GM21360 (cell line): Measurements from ENCODE around the gene C12orf75.
A peak's percentile ranks its signal among the peaks of the same experiment; 100 is the strongest.
"Not testable (repeated sequence)": the region's sequence is repeated elsewhere in the genome, so short reads cannot be mapped to it uniquely, and the experiment has no call there.

Source experiments
- ATAC-seq: cut with Tn5 transposase; IDR thresholded peaks from one replicate; pipeline ENCODE4 v1.9.1; 2021; ENCODE audit warnings: mild to moderate bottlenecking, moderate library complexity; ENCODE audit not compliant: unreplicated experiment

C12orf75 gene

DNA sequence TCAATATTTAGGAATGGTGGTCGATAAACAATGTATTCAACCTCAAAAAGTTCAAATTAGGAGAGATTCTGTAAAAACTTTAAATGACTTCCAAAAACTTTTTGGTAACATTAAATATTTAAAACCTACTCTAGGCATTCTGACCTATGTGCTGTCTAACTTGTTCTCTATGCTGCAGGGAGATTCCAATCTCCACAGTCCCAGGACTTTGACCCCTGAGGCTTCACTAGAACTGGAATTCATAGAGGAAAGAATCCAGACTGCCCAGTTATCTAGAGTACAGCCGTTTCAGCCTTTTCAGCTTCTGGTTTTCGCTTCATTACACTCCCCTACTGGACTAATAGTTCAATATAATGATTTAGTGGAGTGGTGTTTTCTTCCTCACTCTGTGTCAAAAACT is 21.1 kb upstream of the C12orf75 start:
- ATAC-seq, result not testable (repeated sequence)

DNA sequence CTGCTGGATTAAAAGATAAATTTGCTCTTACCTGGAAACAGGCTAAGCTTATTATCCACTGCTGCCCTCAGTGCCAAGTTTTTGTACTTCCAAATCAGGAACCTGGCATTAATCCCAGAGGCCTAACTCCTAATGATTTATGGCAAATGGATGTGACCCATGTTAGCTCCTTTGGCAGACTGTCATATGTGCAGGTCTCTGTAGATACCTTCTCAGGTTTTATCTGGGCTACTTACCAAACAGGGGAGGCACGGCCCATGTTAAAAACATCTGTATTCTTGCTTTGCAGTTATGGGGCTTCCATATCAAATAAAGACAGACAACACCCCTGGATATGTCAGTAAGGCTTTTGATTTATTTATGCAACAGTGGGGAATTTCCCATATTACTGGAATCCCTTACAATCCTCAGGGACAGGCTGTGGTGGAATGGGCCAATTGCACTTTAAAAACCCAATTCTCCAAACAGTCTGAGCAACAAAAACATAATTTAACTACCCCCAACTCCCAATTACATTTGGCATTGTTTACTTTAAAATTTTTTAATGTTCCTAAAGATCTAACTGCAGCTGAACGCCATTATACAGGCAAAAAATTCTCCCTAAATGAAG is 19.9 kb upstream of the C12orf75 start:
- ATAC-seq, result not testable (repeated sequence)

DNA sequence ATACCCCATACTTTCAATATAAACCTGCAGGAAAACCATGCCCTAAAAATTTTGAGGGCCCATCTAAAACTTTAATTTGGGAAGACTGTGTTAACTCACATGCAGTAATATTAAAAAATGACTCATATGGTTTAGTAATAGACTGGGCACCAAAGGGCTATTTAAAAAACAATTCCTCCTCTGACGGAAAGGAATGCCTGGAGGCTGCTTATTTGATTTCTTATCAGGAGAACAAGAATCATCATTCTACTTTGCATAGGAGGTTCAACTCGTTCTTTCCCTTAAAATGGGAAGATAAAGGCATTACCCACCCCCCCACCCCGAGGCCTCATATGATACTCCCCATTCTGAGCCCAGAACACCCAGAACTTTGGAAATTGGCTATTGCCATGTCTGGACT is 18.6 kb upstream of the C12orf75 start:
- not testable (repeated sequence) for ATAC-seq

GRCh38 chr12:105313755-105314154 is 16.7 kb upstream of the C12orf75 start:
- ATAC-seq, result not testable (repeated sequence)

DNA sequence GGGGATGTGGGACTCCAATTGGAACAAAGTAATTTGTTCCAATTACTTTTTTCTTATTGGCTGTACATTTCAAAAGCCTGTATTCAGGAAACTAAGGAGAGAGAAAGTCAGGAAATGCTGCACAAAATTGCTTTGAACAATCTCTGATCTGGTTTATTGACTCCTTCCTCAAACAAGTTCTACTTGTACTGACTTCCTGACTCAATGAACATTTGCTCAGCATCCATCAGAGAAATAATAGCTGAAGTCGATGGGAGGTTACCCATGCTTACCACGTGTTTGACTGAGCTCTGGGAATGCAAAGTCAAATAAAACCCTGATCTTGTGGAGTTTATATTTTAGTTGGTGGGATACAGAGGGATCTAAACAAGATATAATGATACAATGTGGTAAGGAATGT is 15.4 kb upstream of the C12orf75 start:
- no peak for ATAC-seq

- ATAC-seq, result no peak
Measured at GRCh38 chr12:105315726-105316125, 14.8 kb upstream of the C12orf75 start.

DNA sequence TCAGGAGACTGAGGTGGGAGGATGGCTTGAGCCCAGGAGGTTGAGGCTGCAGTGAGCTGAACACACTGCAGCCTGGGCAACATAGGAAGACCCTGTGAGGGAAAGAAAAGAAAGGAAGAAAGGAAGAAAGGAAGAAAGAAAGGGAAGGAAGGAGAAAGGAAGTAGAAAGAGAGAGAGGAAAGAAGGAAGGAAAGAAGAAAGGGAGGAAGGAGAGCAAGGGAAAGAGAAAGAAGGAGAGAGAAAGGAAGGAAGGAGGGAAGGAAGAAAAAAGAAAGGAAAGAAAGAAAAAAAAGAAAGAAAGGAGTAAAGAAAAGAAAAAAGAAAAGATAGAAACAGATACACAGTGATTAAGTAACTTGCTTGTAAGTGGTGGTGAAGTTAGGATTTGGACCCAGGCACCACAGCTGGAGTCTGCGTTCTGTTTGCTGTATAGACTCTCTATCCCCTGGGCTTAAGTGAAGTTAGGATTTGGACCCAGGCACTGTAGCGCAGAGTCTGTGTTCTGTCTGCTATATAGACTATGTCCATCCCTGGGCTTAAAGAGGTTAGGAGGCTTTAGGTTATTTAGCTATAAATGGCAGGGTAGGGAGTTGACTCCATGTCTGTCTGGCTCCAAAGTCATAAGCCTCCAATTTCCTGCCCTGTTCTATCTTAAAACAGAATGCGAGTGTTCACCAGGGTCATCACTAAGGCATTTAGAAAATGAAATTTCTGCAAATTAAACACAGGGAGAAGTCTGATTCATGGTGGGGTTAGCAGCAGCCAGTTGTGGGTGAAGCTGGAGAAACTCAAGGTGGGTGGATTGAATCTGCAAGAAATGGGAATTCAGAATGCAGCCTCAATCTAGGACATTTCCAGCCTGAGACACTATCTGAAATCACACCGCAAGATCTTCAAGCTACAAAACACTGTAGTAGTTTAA is 13.3 kb upstream of the C12orf75 start:
- no peak for ATAC-seq

- ATAC-seq, result no peak
Measured at GRCh38 chr12:105317942-105318621, 12.4 kb upstream of the C12orf75 start.

- no peak for ATAC-seq
Measured at GRCh38 chr12:105318651-105319483, 11.6 kb upstream of the C12orf75 start.

GRCh38 chr12:105319691-105320209 is 10.7 kb upstream of the C12orf75 start:
- no peak for ATAC-seq

- no peak for ATAC-seq
Measured at GRCh38 chr12:105321125-105321524, 9.4 kb upstream of the C12orf75 start.

- no peak for ATAC-seq
Measured at GRCh38 chr12:105322070-105322469, 8.4 kb upstream of the C12orf75 start.

GRCh38 chr12:105324704-105325103 is 5.8 kb upstream of the C12orf75 start:
- no peak for ATAC-seq

DNA sequence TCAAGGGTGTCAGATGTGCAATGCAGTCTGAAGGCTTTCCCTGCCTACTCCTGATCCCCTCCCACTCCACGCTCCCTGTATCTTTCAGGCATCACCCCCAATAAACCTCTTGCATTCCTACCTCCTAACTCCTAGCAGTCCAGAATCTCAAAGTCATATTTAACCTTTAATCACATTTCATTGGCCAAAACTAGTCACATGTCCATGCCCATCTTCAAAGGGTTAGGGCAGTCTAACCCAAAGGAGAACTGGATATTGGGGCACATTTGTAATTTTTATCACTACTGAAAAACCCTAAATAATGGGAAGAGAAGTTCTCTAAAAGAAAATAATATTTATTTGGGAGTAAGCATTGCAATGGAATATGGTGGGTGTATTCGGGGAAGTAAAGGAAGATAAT is 5.4 kb upstream of the C12orf75 start:
- no peak for ATAC-seq

- peak; percentile 1 for ATAC-seq
Measured at GRCh38 chr12:105329926-105330282, 587 bp upstream of the C12orf75 start.

GRCh38 chr12:105330931-105331804 is 677 bp downstream of the C12orf75 start:
- peak; percentile 13 for ATAC-seq

DNA sequence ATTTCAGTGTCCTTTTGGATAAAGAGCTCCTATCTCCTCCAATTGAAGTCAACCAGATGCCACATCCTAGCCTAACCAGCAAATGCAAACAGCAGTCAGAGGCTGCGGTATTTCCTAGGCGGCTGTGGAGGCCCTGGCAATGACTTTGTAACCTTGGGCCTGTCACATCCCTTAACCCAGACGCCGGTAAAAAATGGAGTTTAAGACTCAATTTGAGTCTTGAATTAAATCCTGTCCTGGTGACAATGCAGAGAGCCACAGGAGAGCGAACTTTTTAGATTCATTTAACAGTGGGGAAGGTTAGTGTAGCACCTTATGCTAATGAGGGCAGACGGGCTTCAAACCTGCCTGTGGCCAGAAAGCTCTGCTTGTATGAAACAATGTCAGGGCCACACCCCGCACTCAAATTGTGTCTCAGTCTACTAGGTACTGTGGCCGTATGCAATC is 1.3 kb downstream of the C12orf75 start:
- ATAC-seq, result no peak

GRCh38 chr12:105332286-105332685 is 1.8 kb downstream of the C12orf75 start:
- ATAC-seq, result not testable (repeated sequence)

GRCh38 chr12:105332925-105333324 is 2.4 kb downstream of the C12orf75 start:
- ATAC-seq, result no peak

DNA sequence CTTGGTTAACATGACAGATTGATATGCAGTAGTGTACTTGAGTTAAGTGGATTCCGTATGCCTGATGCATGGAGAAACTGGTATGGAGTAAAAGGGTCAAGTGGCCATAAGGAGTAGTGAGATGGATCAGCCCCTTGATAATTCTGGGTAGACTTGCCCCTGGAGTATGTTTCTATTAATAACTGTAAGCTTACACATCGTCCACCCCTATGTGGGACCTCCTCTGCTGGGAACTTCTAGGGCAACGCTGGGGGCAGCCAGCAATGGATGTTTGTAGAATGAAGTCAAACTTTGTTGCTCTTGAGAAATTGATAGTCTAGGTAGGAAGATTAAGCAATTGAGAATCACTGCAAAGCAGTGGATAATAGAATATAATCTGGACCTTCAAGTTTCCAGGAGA is 3.5 kb downstream of the C12orf75 start:
- no peak for ATAC-seq
